Testis (tissue), 3 donors: ENCODE data around the gene FOXI1. TPM values are rescaled to one million over a fixed set of nuclear protein-coding genes. Genes with fewer than 3 reads are reported as not detected.

Source experiments
- DNase-seq: peaks from one replicate; pipeline ENCODE4 v3.0.0-alpha.2; 2019
- H3K27ac ChIP-seq, 2 donors: fragments of 200-600 bp; sonication (generic); one replicate each; pipeline ENCODE4 v1.5.1; 2019
- H3K27me3 ChIP-seq: fragments of 200-600 bp; sonication (generic); one replicate; pipeline ENCODE4 v1.5.1; 2019
- H3K36me3 ChIP-seq: fragments of 200-600 bp; sonication (generic); one replicate; pipeline ENCODE4 v1.5.1; 2017; ENCODE audit warnings: low read depth; ENCODE audit errors: missing control alignments
- H3K4me1 ChIP-seq: fragments of 200-600 bp; sonication (generic); one replicate; pipeline ENCODE4 v1.5.1; 2019
- H3K4me3 ChIP-seq, 2 donors: fragments of 200-600 bp; sonication (generic); one replicate each; pipeline ENCODE4 v1.5.1; 2017 to 2019
- H3K9me3 ChIP-seq: fragments of 200-600 bp; sonication (generic); one replicate; pipeline ENCODE4 v1.5.1; 2017
- CTCF ChIP-seq, 3 experiments: fragments of 450-650 bp in 2 of 3; fragments of 200-600 bp in 1 of 3; sonication (generic) in 1 of 3; IDR thresholded peaks; one replicate each; pipeline ENCODE4 v1.5.1; 2016 to 2019; ENCODE audit warnings: antibody characterized with exemption in 3 of 3, mild to moderate bottlenecking in 2 of 3, moderate library complexity in 1 of 3
- POLR2A ChIP-seq: fragments of 450-650 bp; IDR thresholded peaks from one replicate; pipeline ENCODE4 v1.6.1; 2017; ENCODE audit warnings: antibody characterized with exemption, mild to moderate bottlenecking, moderate library complexity
- WGBS, 2 donors: methylation state at CpG; one replicate each; pipeline ENCODE4 v1.1.5; 2018; 5-methylcytosine and 5-hydroxymethylcytosine counted together
- intact Hi-C: fragments of 100-400 bp; cut with DNase I; formaldehyde crosslinking; loops from one replicate; pipeline ENCODE4 v1.15.1; 2023; ENCODE audit warnings: low total_unique reads
- polyA plus RNA-seq: library from polyadenylated mRNA; stranded (reverse); fragments of 350-450 nt; fragmentation: Illumina TruSeq; extraction: RNeasy Lipid Tissue Mini Kit (QIAGEN cat#74804); gene quantifications from one replicate; pipeline ENCODE4 v1.2.3, GENCODE V29; 2014; ENCODE audit warnings: low read depth, low replicate concordance; ENCODE audit not compliant: insufficient read depth
- total RNA-seq, 2 donors: library from RNA; depleted of rRNA; stranded (reverse); fragments of >200 nt; gene quantifications; one replicate each; pipeline ENCODE4 v1.2.3, GENCODE V29; 2016

FOXI1 gene
- total and polyA plus RNA-seq, 3 donors from 2014 or later: 0.19 to 0.26 TPM; not detected in 1

DNA sequence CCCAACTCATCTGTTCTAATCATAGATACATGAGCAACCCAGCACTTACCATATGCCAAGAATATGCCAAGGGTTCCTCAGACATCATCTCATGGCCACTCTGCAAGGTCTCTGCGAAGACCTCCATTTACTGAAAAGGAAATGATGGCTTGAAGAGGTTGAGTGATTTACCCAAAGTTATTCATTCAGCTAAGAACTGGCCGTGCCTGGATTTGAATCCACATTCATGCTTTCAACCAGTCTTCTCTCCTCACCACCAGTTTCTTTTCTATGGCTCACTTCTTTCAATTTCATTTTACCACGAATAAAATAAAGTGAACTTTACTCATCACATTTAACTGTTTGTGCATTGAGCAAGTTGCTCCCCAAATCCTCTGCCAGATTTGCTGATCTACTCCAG is 27.2 kb upstream of the FOXI1 start:
- no peaks in the 10 kb centered on the region for H3K9me3 ChIP-seq
- H3K4me1 ChIP-seq: no peaks in the 10 kb centered on the region
- no peak for DNase-seq
- H3K36me3 ChIP-seq: no peaks in the 10 kb centered on the region
- no peak overlapping the region for H3K27ac ChIP-seq
- intact Hi-C loops: no loop called here
- H3K27me3 ChIP-seq: no peaks in the 10 kb centered on the region
- H3K4me3 ChIP-seq: no peak overlapping the region
- 79 to 85% methylated on average over 3 of the region's 3 CpGs for WGBS, 2 donors
- TF ChIP-seq POLR2A (no peak), CTCF (IDR thresholded peaks at IDR 0.05) (no peak)

GRCh38 chr5:170078931-170079330 is 26.8 kb upstream of the FOXI1 start:
- 91 to 98% methylated on average over 10 to 13 of the region's 13 CpGs for WGBS, 2 donors

GRCh38 chr5:170080217-170080616 is 25.5 kb upstream of the FOXI1 start:
- DNase-seq: no peak
- intact Hi-C loops: no loop called here
- Histone ChIP-seq H3K4me1 (no peaks in the 10 kb centered on the region), H3K4me3 (no peak overlapping the region), H3K9me3 (no peaks in the 10 kb centered on the region), H3K27me3 (no peaks in the 10 kb centered on the region), H3K27ac (no peak overlapping the region), H3K36me3 (no peaks in the 10 kb centered on the region)
- WGBS, 2 donors: 94 to 100% methylated on average over 1 of the region's 1 CpG
- TF ChIP-seq POLR2A: no peak
- no peak for TF ChIP-seq CTCF (IDR thresholded peaks at IDR 0.05)

More at GRCh38 chr5:170078931-170079330, 26.8 kb upstream of the FOXI1 start:
- H3K4me3 ChIP-seq: no peak overlapping the region
- TF ChIP-seq POLR2A (no peak), CTCF (IDR thresholded peaks at IDR 0.05) (no peak)
- no peak overlapping the region for H3K27ac ChIP-seq
- intact Hi-C loops: no loop called here
- no peaks in the 10 kb centered on the region for H3K36me3 ChIP-seq
- no peak for DNase-seq
- H3K27me3 ChIP-seq: no peaks in the 10 kb centered on the region
- no peaks in the 10 kb centered on the region for H3K9me3 ChIP-seq
- no peaks in the 10 kb centered on the region for H3K4me1 ChIP-seq

GRCh38 chr5:170080786-170081445 is 24.8 kb upstream of the FOXI1 start:
- intact Hi-C loops: no loop called here
- H3K4me1 ChIP-seq: no peaks in the 10 kb centered on the region
- TF ChIP-seq POLR2A (no peak), CTCF (IDR thresholded peaks at IDR 0.05) (no peak)
- WGBS, 2 donors: 75 to 84% methylated on average over 7 to 8 of the region's 8 CpGs
- no peak for DNase-seq
- H3K27me3 ChIP-seq: no peaks in the 10 kb centered on the region
- no peak overlapping the region for H3K4me3 ChIP-seq
- no peaks in the 10 kb centered on the region for H3K36me3 ChIP-seq
- H3K27ac ChIP-seq: no peak overlapping the region
- no peaks in the 10 kb centered on the region for H3K9me3 ChIP-seq

DNA sequence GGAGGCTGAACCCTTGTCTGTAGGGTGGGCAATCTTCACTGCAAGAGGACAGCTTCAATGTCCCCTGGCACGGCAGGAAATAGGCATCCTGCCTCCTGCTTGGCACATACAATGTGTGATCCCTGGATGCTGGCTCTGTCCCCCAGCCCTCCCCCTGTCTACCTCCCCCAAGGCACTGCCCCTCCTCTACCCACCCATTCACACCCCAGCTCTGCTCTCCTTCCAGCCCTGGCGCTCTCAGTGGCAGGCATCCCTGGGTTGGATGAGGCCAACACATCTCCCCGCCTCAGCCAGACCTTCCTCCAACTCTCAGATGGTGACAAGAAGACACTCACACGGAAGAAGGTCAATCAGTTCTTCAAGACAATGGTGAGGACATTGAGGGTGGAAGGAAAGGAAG is 24.1 kb upstream of the FOXI1 start:
- TF ChIP-seq CTCF (IDR thresholded peaks at IDR 0.05): no peak
- no peak for TF ChIP-seq POLR2A
- Histone ChIP-seq H3K9me3 (no peaks in the 10 kb centered on the region), H3K27ac (no peak overlapping the region), H3K4me3 (no peak overlapping the region), H3K27me3 (no peaks in the 10 kb centered on the region), H3K4me1 (no peaks in the 10 kb centered on the region), H3K36me3 (no peaks in the 10 kb centered on the region)
- intact Hi-C loops: no loop called here
- 96 to 97% methylated on average over 3 to 4 of the region's 4 CpGs for WGBS, 2 donors
- no peak for DNase-seq
